ENCODE data around the gene NISCH. TPM values are rescaled to one million over a fixed set of nuclear protein-coding genes. Genes with fewer than 3 reads are reported as not detected.

NISCH gene
- total and polyA plus RNA-seq, 2 donors (not counting 1 experiment from before 2014, with no cell fraction given), result 130 to 169 TPM

DNA sequence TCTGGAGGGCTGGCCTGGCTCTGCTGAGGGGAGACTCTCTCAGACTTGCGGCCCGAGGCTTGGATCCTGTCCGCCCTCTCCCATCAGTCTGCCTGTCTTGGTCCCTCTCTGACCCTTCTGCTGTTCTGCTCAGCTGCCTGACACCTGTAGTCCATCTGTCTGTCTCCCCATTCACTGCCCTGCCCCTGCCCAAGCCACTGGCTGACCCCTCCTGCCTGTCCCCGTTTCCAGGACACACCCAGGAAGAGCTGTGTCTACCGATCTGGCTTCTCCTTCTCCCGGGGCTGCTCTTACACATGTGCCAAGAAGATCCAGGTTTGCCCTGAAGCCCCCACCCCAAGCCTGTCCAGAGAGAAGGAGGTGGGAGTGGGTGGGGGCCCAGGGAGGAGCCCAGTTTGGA is 59.8 kb downstream of the NISCH start:
- ChIA-PET CTCF (no interaction called here), POLR2A (no interaction called here)
- Histone ChIP-seq H3K4me1 (ENCODE audit: control insufficient read depth in 2 of 2, insufficient read depth in 2 of 2, low read length in 2 of 2) (no peaks in the 10 kb centered on the region), H3K79me2 (ENCODE audit: control insufficient read depth, insufficient read depth, low read length) (no peaks in the 10 kb centered on the region), H3K27ac (ENCODE audit: low read length in 2 of 2) (no peak overlapping the region), H4K20me1 (ENCODE audit: control insufficient read depth, insufficient read depth, low read length, poor library complexity, severe bottlenecking) (no peaks in the 10 kb centered on the region), H3K36me3 (replicated peaks in 1 of 2; ENCODE audit: control extremely low read depth in 1 of 2, control insufficient read depth in 1 of 2, extremely low read depth in 1 of 2, insufficient read depth in 2 of 2, low read length in 1 of 2) (no peaks in the 10 kb centered on the region), H3K4me2 (replicated peaks; ENCODE audit: low read depth, low read length, poor library complexity, severe bottlenecking) (no peak overlapping the region), H3K27me3 (replicated peaks in 1 of 4; ENCODE audit: control extremely low read depth in 1 of 4, control insufficient read depth in 3 of 4, insufficient read depth in 4 of 4, low read length in 3 of 4) (no peaks in the 10 kb centered on the region), H3K4me3 (ENCODE audit: control extremely low read depth in 1 of 5, extremely low read depth in 1 of 5, insufficient read depth in 1 of 5, low read depth in 2 of 5, low read length in 4 of 5) (no peak overlapping the region), H3K9ac (ENCODE audit: low read length) (no peak overlapping the region), H3K9me3 (ENCODE audit: control extremely low read depth in 1 of 3, control insufficient read depth in 2 of 3, insufficient read depth in 1 of 3, low read length in 2 of 3) (no peaks in the 10 kb centered on the region), H2AFZ (ENCODE audit: insufficient read depth, low read depth, low read length, poor library complexity, severe bottlenecking) (no peak overlapping the region)
- no peaks in the 10 kb centered on the region for H3K27me3 Mint-ChIP-seq
- H3K27ac Mint-ChIP-seq, result no peak overlapping the region
- intact Hi-C loops (cut with micrococcal nuclease), result no loop called here
- no peaks in the 10 kb centered on the region for H3K9me3 Mint-ChIP-seq (ENCODE audit: insufficient read depth)
- no peaks in the 10 kb centered on the region for H3K4me1 Mint-ChIP-seq
- no peak for ATAC-seq (ENCODE audit: low read depth)
- 86% methylated on average over 4 of the region's 6 CpGs for WGBS (ENCODE audit: insufficient coverage)
- DNase-seq, result no peak
- TF ChIP-seq, protein P1, sequence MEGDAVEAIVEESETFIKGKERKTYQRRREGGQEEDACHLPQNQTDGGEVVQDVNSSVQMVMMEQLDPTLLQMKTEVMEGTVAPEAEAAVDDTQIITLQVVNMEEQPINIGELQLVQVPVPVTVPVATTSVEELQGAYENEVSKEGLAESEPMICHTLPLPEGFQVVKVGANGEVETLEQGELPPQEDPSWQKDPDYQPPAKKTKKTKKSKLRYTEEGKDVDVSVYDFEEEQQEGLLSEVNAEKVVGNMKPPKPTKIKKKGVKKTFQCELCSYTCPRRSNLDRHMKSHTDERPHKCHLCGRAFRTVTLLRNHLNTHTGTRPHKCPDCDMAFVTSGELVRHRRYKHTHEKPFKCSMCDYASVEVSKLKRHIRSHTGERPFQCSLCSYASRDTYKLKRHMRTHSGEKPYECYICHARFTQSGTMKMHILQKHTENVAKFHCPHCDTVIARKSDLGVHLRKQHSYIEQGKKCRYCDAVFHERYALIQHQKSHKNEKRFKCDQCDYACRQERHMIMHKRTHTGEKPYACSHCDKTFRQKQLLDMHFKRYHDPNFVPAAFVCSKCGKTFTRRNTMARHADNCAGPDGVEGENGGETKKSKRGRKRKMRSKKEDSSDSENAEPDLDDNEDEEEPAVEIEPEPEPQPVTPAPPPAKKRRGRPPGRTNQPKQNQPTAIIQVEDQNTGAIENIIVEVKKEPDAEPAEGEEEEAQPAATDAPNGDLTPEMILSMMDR (IDR thresholded peaks at IDR 0.05), result no peak
- no peak for TF ChIP-seq EZH2 (IDR thresholded peaks at IDR 0.05; ENCODE audit: borderline replicate concordance, insufficient read depth, low read depth, low read length, poor library complexity, severe bottlenecking)
- H3K4me3 Mint-ChIP-seq, result no peak overlapping the region

DNA sequence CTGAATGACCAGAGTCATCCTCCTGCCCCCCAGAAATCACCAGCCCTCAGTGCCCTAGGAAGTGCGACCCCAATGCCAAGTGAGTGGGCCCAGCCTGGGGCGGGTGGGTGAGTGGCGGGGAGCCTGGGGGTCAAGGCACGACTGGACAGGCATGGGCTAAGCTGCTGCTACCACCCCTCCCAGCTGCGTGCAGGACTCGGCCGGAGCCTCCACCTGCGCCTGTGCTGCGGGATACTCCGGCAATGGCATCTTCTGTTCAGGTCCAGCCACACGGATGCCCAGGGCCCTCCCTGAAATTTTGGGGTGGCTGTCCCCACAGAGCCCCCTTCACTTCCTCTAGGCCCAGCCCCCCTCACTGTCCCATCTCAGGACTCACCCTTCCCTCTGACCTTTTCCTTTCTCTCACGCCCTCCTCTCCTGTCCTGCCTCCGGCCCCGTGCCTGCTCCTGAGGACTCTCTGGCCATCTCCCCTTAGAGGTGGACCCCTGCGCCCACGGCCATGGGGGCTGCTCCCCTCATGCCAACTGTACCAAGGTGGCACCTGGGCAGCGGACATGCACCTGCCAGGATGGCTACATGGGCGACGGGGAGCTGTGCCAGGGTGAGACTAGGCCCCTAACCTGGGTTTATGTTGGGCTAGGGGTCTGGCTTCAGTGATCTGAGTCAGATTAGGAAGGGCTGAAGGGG is 61.2 kb downstream of the NISCH start:
- Mint-ChIP-seq H3K27ac (no peak overlapping the region), H3K4me1 (no peaks in the 10 kb centered on the region), H3K9me3 (ENCODE audit: insufficient read depth) (no peaks in the 10 kb centered on the region), H3K27me3 (no peaks in the 10 kb centered on the region), H3K4me3 (no peak overlapping the region)
- no peaks in the 10 kb centered on the region for H3K27me3 ChIP-seq (replicated peaks in 1 of 4; ENCODE audit: control extremely low read depth in 1 of 4, control insufficient read depth in 3 of 4, insufficient read depth in 4 of 4, low read length in 3 of 4)
- TF ChIP-seq, protein P1 (IDR thresholded peaks at IDR 0.05), result no peak
- TF ChIP-seq EZH2 (IDR thresholded peaks at IDR 0.05; ENCODE audit: borderline replicate concordance, insufficient read depth, low read depth, low read length, poor library complexity, severe bottlenecking), result no peak
- ATAC-seq (ENCODE audit: low read depth) (no peak), DNase-seq (no peak)
- H3K4me2 ChIP-seq (replicated peaks; ENCODE audit: low read depth, low read length, poor library complexity, severe bottlenecking), result no peak overlapping the region
- ChIA-PET CTCF (no interaction called here), POLR2A (no interaction called here)
- no peaks in the 10 kb centered on the region for H3K36me3 ChIP-seq (replicated peaks in 1 of 2; ENCODE audit: control extremely low read depth in 1 of 2, control insufficient read depth in 1 of 2, extremely low read depth in 1 of 2, insufficient read depth in 2 of 2, low read length in 1 of 2)
- no peak overlapping the region for H3K4me3 ChIP-seq (ENCODE audit: control extremely low read depth in 1 of 5, extremely low read depth in 1 of 5, insufficient read depth in 1 of 5, low read depth in 2 of 5, low read length in 4 of 5)
- no peaks in the 10 kb centered on the region for H3K4me1 ChIP-seq (ENCODE audit: control insufficient read depth in 2 of 2, insufficient read depth in 2 of 2, low read length in 2 of 2)
- WGBS (ENCODE audit: insufficient coverage), result 96% methylated on average over 18 of the region's 19 CpGs
- intact Hi-C loops (cut with micrococcal nuclease), result no loop called here
- no peaks in the 10 kb centered on the region for H3K79me2 ChIP-seq (ENCODE audit: control insufficient read depth, insufficient read depth, low read length)
- H4K20me1 ChIP-seq (ENCODE audit: control insufficient read depth, insufficient read depth, low read length, poor library complexity, severe bottlenecking), result no peaks in the 10 kb centered on the region
- no peak overlapping the region for H2AFZ ChIP-seq (ENCODE audit: insufficient read depth, low read depth, low read length, poor library complexity, severe bottlenecking)
- H3K9me3 ChIP-seq (ENCODE audit: control extremely low read depth in 1 of 3, control insufficient read depth in 2 of 3, insufficient read depth in 1 of 3, low read length in 2 of 3), result no peaks in the 10 kb centered on the region
- no peak overlapping the region for H3K27ac ChIP-seq (ENCODE audit: low read length in 2 of 2)
- H3K9ac ChIP-seq (ENCODE audit: low read length), result no peak overlapping the region
